Suprapubic skin (tissue), 4 donors: Measurements from ENCODE around the gene NR6A1. TPM values are rescaled to one million over a fixed set of nuclear protein-coding genes. Genes with fewer than 3 reads are reported as not detected.

ENCODE experiments used
- DNase-seq, 2 donors: peaks; one replicate each; pipeline ENCODE4 v3.0.0-alpha.2; 2019; ENCODE audit warnings: low spot score in 2 of 2
- H3K27ac ChIP-seq: fragments of 200-600 bp; sonication (generic); one replicate; pipeline ENCODE4 v1.5.1; 2019
- H3K27me3 ChIP-seq: fragments of 200-600 bp; sonication (generic); one replicate; pipeline ENCODE4 v1.5.1; 2019
- H3K36me3 ChIP-seq: fragments of 200-600 bp; sonication (generic); one replicate; pipeline ENCODE4 v1.5.1; 2019
- H3K4me1 ChIP-seq: fragments of 200-600 bp; sonication (generic); one replicate; pipeline ENCODE4 v1.5.1; 2019
- H3K4me3 ChIP-seq: fragments of 200-600 bp; sonication (generic); one replicate; pipeline ENCODE4 v1.5.1; 2019; ENCODE audit warnings: mild to moderate bottlenecking
- H3K9me3 ChIP-seq: fragments of 200-600 bp; sonication (generic); one replicate; pipeline ENCODE4 v1.5.1; 2019
- CTCF ChIP-seq, 2 donors: fragments of 200-600 bp in 1 of 2; fragments of 450-650 bp in 1 of 2; sonication (generic) in 1 of 2; IDR thresholded peaks; one replicate each; pipeline ENCODE4 v1.5.1; 2016 to 2019; ENCODE audit warnings: antibody characterized with exemption in 2 of 2, mild to moderate bottlenecking in 1 of 2, moderate library complexity in 1 of 2
- EP300 ChIP-seq: sonication (generic); formaldehyde crosslinking; IDR thresholded peaks from one replicate; pipeline ENCODE4 v1.6.1; 2017; ENCODE audit warnings: antibody characterized with exemption
- POLR2A ChIP-seq, 2 donors: fragments of 450-650 bp; IDR thresholded peaks; one replicate each; pipeline ENCODE4 v1.6.1; 2017; ENCODE audit warnings: antibody characterized with exemption in 2 of 2, mild to moderate bottlenecking in 2 of 2, moderate library complexity in 2 of 2
- POLR2AphosphoS5 ChIP-seq, 3 donors: sonication (generic); formaldehyde crosslinking; IDR thresholded peaks; one replicate each; pipeline ENCODE4 v1.6.1; 2017; ENCODE audit warnings: antibody characterized with exemption in 3 of 3
- WGBS: methylation state at CpG from one replicate; pipeline ENCODE4 v1.1.5; 2018; 5-methylcytosine and 5-hydroxymethylcytosine counted together
- total RNA-seq, 4 donors: library from RNA; depleted of rRNA; stranded (reverse); fragments of >200 nt; gene quantifications; one replicate each; pipeline ENCODE4 v1.1.0, GENCODE V29; 2016

NR6A1 gene
- total RNA-seq, 4 donors from 2014 or later = 6.5 to 10.1 (median 6.8) TPM

- TF ChIP-seq POLR2AphosphoS5 (IDR thresholded peaks at IDR 0.05) (no peak), CTCF (IDR thresholded peaks at IDR 0.05) (no peak), POLR2A (IDR thresholded peaks at IDR 0.05) (no peak), EP300 (no peak)
- 10% methylated on average over 5 of the region's 5 CpGs for WGBS
- Histone ChIP-seq H3K9me3 (no peaks in the 10 kb centered on the region), H3K4me3 (no peak overlapping the region), H3K4me1 (peaks cover 9% of the 10 kb centered on the region), H3K27ac (no peak overlapping the region), H3K27me3 (no peaks in the 10 kb centered on the region), H3K36me3 (no peaks in the 10 kb centered on the region)
- no peak for DNase-seq
These were observed 139.0 kb downstream of the NR6A1 start for GRCh38 chr9:124632077-124632621.

DNA sequence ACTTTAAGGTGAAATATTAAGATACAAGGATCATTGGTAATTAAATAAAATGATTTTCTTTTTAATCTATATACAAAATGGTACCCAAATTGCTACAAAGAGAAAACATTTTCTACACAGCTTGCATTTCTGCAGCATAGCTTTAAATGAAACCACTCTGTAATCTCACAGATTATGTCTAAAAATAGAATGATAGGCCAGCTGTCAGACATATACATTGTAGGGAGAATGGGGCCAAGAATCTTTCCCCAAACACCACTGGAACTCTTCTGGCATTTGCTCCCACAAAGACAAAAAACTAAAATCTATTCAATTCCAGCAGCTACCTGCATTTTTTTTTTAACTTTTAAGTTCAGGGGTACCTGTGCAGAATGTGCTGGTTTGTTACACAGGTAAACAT lies 139.8 kb downstream of the NR6A1 start:
- H3K4me3 ChIP-seq = no peak overlapping the region
- no peak for DNase-seq
- no peak for TF ChIP-seq CTCF (IDR thresholded peaks at IDR 0.05)
- no peak for TF ChIP-seq POLR2A (IDR thresholded peaks at IDR 0.05)
- no peak for TF ChIP-seq EP300
- no peak for TF ChIP-seq POLR2AphosphoS5 (IDR thresholded peaks at IDR 0.05)
- H3K27me3 ChIP-seq = no peaks in the 10 kb centered on the region
- no peaks in the 10 kb centered on the region for H3K9me3 ChIP-seq
- peaks cover 9% of the 10 kb centered on the region for H3K4me1 ChIP-seq
- no peak overlapping the region for H3K27ac ChIP-seq
- no peaks in the 10 kb centered on the region for H3K36me3 ChIP-seq

- no peak for DNase-seq
- Histone ChIP-seq H3K36me3 (no peaks in the 10 kb centered on the region), H3K9me3 (no peaks in the 10 kb centered on the region), H3K4me3 (no peak overlapping the region), H3K27me3 (no peaks in the 10 kb centered on the region), H3K27ac (no peak overlapping the region), H3K4me1 (peaks cover 9% of the 10 kb centered on the region)
- TF ChIP-seq CTCF (IDR thresholded peaks at IDR 0.05) = no peak
- TF ChIP-seq EP300 = no peak
- no peak for TF ChIP-seq POLR2A (IDR thresholded peaks at IDR 0.05)
- TF ChIP-seq POLR2AphosphoS5 (IDR thresholded peaks at IDR 0.05) = no peak
- WGBS = 45% methylated on average over 2 of the region's 2 CpGs
These were observed 141.5 kb downstream of the NR6A1 start for GRCh38 chr9:124629600-124629999.

DNA sequence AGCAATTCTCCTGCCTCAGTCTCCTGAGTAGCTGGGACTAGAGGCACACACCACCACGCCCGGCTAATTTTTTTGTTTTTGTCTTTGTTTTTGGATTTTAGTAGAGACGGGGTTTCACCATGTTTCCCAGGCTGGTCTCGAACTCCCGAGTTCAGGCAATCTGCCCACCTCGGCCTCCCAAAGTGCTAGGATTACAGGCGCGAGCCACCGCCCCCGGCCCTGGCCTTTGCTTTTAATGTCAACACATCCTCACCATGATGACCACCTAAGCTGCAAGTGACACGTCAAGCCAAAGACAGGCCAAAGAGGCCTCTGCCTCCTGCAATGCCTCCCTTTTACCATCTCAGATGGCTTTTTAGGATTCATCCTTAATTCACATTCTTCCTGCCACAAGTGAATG lies 142.4 kb downstream of the NR6A1 start:
- Histone ChIP-seq H3K4me1 (peaks cover 9% of the 10 kb centered on the region), H3K36me3 (no peaks in the 10 kb centered on the region), H3K4me3 (no peak overlapping the region), H3K9me3 (no peaks in the 10 kb centered on the region), H3K27me3 (no peaks in the 10 kb centered on the region), H3K27ac (no peak overlapping the region)
- no peak for TF ChIP-seq POLR2A (IDR thresholded peaks at IDR 0.05)
- TF ChIP-seq POLR2AphosphoS5 (IDR thresholded peaks at IDR 0.05) = no peak
- TF ChIP-seq CTCF (IDR thresholded peaks at IDR 0.05) = no peak
- no peak for TF ChIP-seq EP300
- no peak for DNase-seq
- 95% methylated on average over 11 of the region's 11 CpGs for WGBS

- H3K4me1 ChIP-seq = peaks cover 7% of the 10 kb centered on the region
- no peak overlapping the region for H3K27ac ChIP-seq
- no peaks in the 10 kb centered on the region for H3K36me3 ChIP-seq
- DNase-seq = no peak
- H3K4me3 ChIP-seq = no peak overlapping the region
- H3K27me3 ChIP-seq = no peaks in the 10 kb centered on the region
- TF ChIP-seq EP300 (no peak), CTCF (IDR thresholded peaks at IDR 0.05) (no peak), POLR2A (IDR thresholded peaks at IDR 0.05) (no peak), POLR2AphosphoS5 (IDR thresholded peaks at IDR 0.05) (no peak)
- no peaks in the 10 kb centered on the region for H3K9me3 ChIP-seq
- WGBS = 86% methylated on average over 4 of the region's 4 CpGs
These were observed 144.8 kb downstream of the NR6A1 start for GRCh38 chr9:124626276-124626675.
